Panc1 (cell line): ENCODE measurements around the gene C13orf46.

Source experiments
- SIN3A ChIP-seq: IDR thresholded peaks from 2 replicates; pipeline ENCODE4 v1.6.1; 2012; ENCODE audit warnings: low read depth, mild to moderate bottlenecking, low read length, moderate library complexity, borderline replicate concordance; ENCODE audit not compliant: insufficient read depth
- TF ChIP-seq, protein P1 (sequence below): fragments of 450-650 bp; IDR thresholded peaks from 2 replicates; pipeline ENCODE4 v1.5.1; 2017; ENCODE audit warnings: mild to moderate bottlenecking
- TF ChIP-seq, protein P2 (sequence below), 2 experiments: IDR thresholded peaks; 2 replicates each; pipeline ENCODE4 v1.6.1; 2011 to 2012; ENCODE audit warnings: low read depth in 2 of 2, control low read depth in 1 of 2, low read length in 1 of 2, mild to moderate bottlenecking in 1 of 2, moderate library complexity in 1 of 2; ENCODE audit not compliant: insufficient read depth in 1 of 2

GRCh38 chr13:113958373-113958772 is 15.5 kb downstream of the C13orf46 start:
- TF ChIP-seq, protein P1, sequence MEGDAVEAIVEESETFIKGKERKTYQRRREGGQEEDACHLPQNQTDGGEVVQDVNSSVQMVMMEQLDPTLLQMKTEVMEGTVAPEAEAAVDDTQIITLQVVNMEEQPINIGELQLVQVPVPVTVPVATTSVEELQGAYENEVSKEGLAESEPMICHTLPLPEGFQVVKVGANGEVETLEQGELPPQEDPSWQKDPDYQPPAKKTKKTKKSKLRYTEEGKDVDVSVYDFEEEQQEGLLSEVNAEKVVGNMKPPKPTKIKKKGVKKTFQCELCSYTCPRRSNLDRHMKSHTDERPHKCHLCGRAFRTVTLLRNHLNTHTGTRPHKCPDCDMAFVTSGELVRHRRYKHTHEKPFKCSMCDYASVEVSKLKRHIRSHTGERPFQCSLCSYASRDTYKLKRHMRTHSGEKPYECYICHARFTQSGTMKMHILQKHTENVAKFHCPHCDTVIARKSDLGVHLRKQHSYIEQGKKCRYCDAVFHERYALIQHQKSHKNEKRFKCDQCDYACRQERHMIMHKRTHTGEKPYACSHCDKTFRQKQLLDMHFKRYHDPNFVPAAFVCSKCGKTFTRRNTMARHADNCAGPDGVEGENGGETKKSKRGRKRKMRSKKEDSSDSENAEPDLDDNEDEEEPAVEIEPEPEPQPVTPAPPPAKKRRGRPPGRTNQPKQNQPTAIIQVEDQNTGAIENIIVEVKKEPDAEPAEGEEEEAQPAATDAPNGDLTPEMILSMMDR = no peak
- TF ChIP-seq, protein P2, sequence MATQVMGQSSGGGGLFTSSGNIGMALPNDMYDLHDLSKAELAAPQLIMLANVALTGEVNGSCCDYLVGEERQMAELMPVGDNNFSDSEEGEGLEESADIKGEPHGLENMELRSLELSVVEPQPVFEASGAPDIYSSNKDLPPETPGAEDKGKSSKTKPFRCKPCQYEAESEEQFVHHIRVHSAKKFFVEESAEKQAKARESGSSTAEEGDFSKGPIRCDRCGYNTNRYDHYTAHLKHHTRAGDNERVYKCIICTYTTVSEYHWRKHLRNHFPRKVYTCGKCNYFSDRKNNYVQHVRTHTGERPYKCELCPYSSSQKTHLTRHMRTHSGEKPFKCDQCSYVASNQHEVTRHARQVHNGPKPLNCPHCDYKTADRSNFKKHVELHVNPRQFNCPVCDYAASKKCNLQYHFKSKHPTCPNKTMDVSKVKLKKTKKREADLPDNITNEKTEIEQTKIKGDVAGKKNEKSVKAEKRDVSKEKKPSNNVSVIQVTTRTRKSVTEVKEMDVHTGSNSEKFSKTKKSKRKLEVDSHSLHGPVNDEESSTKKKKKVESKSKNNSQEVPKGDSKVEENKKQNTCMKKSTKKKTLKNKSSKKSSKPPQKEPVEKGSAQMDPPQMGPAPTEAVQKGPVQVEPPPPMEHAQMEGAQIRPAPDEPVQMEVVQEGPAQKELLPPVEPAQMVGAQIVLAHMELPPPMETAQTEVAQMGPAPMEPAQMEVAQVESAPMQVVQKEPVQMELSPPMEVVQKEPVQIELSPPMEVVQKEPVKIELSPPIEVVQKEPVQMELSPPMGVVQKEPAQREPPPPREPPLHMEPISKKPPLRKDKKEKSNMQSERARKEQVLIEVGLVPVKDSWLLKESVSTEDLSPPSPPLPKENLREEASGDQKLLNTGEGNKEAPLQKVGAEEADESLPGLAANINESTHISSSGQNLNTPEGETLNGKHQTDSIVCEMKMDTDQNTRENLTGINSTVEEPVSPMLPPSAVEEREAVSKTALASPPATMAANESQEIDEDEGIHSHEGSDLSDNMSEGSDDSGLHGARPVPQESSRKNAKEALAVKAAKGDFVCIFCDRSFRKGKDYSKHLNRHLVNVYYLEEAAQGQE (IDR thresholded peaks at IDR 0.05; ENCODE audit: insufficient read depth in 1 of 2, low read depth in 2 of 2, low read length in 1 of 2) = no peak
- no peak for TF ChIP-seq SIN3A
